WTC11 (cell line): ENCODE data around the gene CPTP. TPM values are rescaled to one million over a fixed set of nuclear protein-coding genes. Genes with fewer than 3 reads are reported as not detected.

ENCODE experiments used
- ATAC-seq: fragments of 200-7000 bp; cut with Tn5 transposase; 2 replicates; pipeline ENCODE4 v1.10.0; 2021; ENCODE audit warnings: mild to moderate bottlenecking, moderate library complexity
- CTCF ChIA-PET: fragments of 300-600 bp; sonication (Branson Sonifier 250); formaldehyde crosslinking; loops from one replicate; lab custom pipeline; 2021; ENCODE audit warnings: antibody characterized with exemption; lab: Charles Lee
- POLR2A ChIA-PET: fragments of 350-600 bp; sonication (Branson Sonifier 250); formaldehyde crosslinking; loops from one replicate; lab custom pipeline; 2021; ENCODE audit warnings: antibody characterized with exemption; lab: Charles Lee
- DNase-seq: peaks from one replicate; pipeline ENCODE4 v3.0.0; 2021; ENCODE audit warnings: low spot score
- H3K27ac Mint-ChIP-seq: 2 replicates; pipeline ENCODE4 v1.8.0; 2021; ENCODE audit warnings: mixed read lengths
- H3K27me3 Mint-ChIP-seq: 2 replicates; pipeline ENCODE4 v1.8.0; 2021; ENCODE audit warnings: low read depth, mild to moderate bottlenecking, moderate library complexity, mixed read lengths
- H3K36me3 Mint-ChIP-seq: 2 replicates; pipeline ENCODE4 v1.8.0; 2021; ENCODE audit warnings: mixed read lengths
- H3K4me1 Mint-ChIP-seq: 2 replicates; pipeline ENCODE4 v1.8.0; 2022; ENCODE audit warnings: mixed read lengths
- H3K4me3 Mint-ChIP-seq: 2 replicates; pipeline ENCODE4 v1.8.0; 2021; ENCODE audit warnings: mild to moderate bottlenecking, moderate library complexity, mixed read lengths
- H3K9me3 Mint-ChIP-seq: 2 replicates; pipeline ENCODE4 v1.8.0; 2021; ENCODE audit warnings: mixed read lengths
- EMX1 ChIP-seq: fragments of 250-450 bp; sonication (Bioruptor Pico); IDR thresholded peaks from 2 replicates; pipeline ENCODE4 v1.8.0; 2021; ENCODE audit warnings: mild to moderate bottlenecking
- FOXJ3 ChIP-seq: sonication (generic); formaldehyde crosslinking; IDR thresholded peaks from 2 replicates; pipeline ENCODE4 v1.9.0; 2021; ENCODE audit warnings: missing genetic modification reagents, mild to moderate bottlenecking, borderline replicate concordance
- GABPB1 ChIP-seq: sonication (generic); formaldehyde crosslinking; IDR thresholded peaks from 2 replicates; pipeline ENCODE4 v1.8.1; 2023; ENCODE audit warnings: mild to moderate bottlenecking, missing genetic modification reagents
- GRHL2 ChIP-seq: fragments of 250-450 bp; sonication (Bioruptor Pico); IDR thresholded peaks from 2 replicates; pipeline ENCODE4 v1.8.0; 2022; ENCODE audit warnings: mild to moderate bottlenecking, moderate library complexity; ENCODE audit not compliant: insufficient replicate concordance, severe bottlenecking
- NFE2L1 ChIP-seq: sonication (generic); formaldehyde crosslinking; IDR thresholded peaks from 2 replicates; pipeline ENCODE4 v1.8.1; 2023; ENCODE audit warnings: missing genetic modification reagents
- NR2C2 ChIP-seq: sonication (generic); formaldehyde crosslinking; IDR thresholded peaks from 2 replicates; pipeline ENCODE4 v1.8.0; 2022; ENCODE audit warnings: mild to moderate bottlenecking, missing genetic modification reagents
- NR3C1 ChIP-seq: sonication (generic); formaldehyde crosslinking; conservative IDR thresholded peaks from 2 replicates; pipeline ENCODE4 v1.8.1; 2023; ENCODE audit warnings: low read depth, mild to moderate bottlenecking, missing genetic modification reagents
- RELA ChIP-seq: sonication (generic); formaldehyde crosslinking; IDR thresholded peaks from 2 replicates; pipeline ENCODE4 v1.8.1; 2022; ENCODE audit warnings: missing genetic modification reagents, mild to moderate bottlenecking, borderline replicate concordance
- RORB ChIP-seq: fragments of 250-450 bp; sonication (Bioruptor Pico); IDR thresholded peaks from 2 replicates; pipeline ENCODE4 v1.9.0; 2021; ENCODE audit warnings: mild to moderate bottlenecking
- SMAD4 ChIP-seq: sonication (generic); formaldehyde crosslinking; IDR thresholded peaks from 2 replicates; pipeline ENCODE4 v1.8.0; 2022; ENCODE audit warnings: mild to moderate bottlenecking, missing genetic modification reagents
- SOX15 ChIP-seq: fragments of 250-450 bp; sonication (Bioruptor Pico); IDR thresholded peaks from 2 replicates; pipeline ENCODE4 v1.9.0; 2021; ENCODE audit warnings: mild to moderate bottlenecking
- TEAD4 ChIP-seq: sonication (generic); formaldehyde crosslinking; IDR thresholded peaks from 2 replicates; pipeline ENCODE4 v1.8.0; 2022; ENCODE audit warnings: mild to moderate bottlenecking, missing genetic modification reagents
- TP53 ChIP-seq: sonication (generic); formaldehyde crosslinking; IDR thresholded peaks from 2 replicates; pipeline ENCODE4 v1.8.1; 2023; ENCODE audit warnings: mild to moderate bottlenecking, missing genetic modification reagents
- ZNF416 ChIP-seq: fragments of 250-450 bp; sonication (Bioruptor Pico); IDR thresholded peaks from 2 replicates; pipeline ENCODE4 v1.9.0; 2021; ENCODE audit warnings: mild to moderate bottlenecking, inconsistent platforms
- total RNA-seq: library from RNA; stranded (reverse); gene quantifications from 3 replicates; pipeline ENCODE4 v1.2.3, GENCODE V29; 2021
- TF ChIP-seq, protein P1 (sequence below): sonication (generic); formaldehyde crosslinking; IDR thresholded peaks from 2 replicates; pipeline ENCODE4 v1.8.0; 2023; ENCODE audit warnings: mild to moderate bottlenecking, missing genetic modification reagents
- TF ChIP-seq, protein P2 (sequence below): sonication (generic); formaldehyde crosslinking; IDR thresholded peaks from 2 replicates; pipeline ENCODE4 v1.8.0; 2022; ENCODE audit warnings: missing genetic modification reagents
- TF ChIP-seq, protein P3 (sequence below): sonication (generic); formaldehyde crosslinking; IDR thresholded peaks from 2 replicates; pipeline ENCODE4 v1.8.1; 2023; ENCODE audit warnings: mild to moderate bottlenecking, missing genetic modification reagents, moderate library complexity
- TF ChIP-seq, protein P4 (sequence below): fragments of 250-450 bp; sonication (Bioruptor Pico); IDR thresholded peaks from 2 replicates; pipeline ENCODE4 v1.9.0; 2021; ENCODE audit warnings: moderate library complexity, mild to moderate bottlenecking, inconsistent platforms, borderline replicate concordance
- TF ChIP-seq, protein P5 (sequence below): sonication (generic); formaldehyde crosslinking; IDR thresholded peaks from 2 replicates; pipeline ENCODE4 v1.8.1; 2023; ENCODE audit warnings: mild to moderate bottlenecking, missing genetic modification reagents, borderline replicate concordance
- TF ChIP-seq, protein P6 (sequence below): sonication (generic); formaldehyde crosslinking; IDR thresholded peaks from 2 replicates; pipeline ENCODE4 v1.8.0; 2022; ENCODE audit warnings: mild to moderate bottlenecking, missing genetic modification reagents

The CPTP gene
- total RNA-seq, 1 experiment from 2014 or later = 14.4 TPM

DNA sequence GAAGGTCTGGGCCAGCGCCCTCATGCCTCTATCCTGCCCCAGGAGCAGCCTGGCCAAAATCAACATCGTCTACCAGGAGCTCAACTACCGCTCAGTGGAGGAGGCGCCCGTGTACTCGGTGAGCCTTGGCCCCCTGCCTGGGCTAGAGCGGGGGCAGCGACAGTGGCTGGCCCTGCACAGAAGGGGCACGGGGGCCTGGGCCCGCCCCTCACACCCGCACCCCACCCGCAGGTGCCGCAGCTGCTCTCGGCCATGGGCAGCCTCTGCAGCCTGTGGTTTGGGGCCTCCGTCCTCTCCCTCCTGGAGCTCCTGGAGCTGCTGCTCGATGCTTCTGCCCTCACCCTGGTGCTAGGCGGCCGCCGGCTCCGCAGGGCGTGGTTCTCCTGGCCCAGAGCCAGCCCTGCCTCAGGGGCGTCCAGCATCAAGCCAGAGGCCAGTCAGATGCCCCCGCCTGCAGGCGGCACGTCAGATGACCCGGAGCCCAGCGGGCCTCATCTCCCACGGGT, 33.5 kb upstream of the CPTP start:
- Mint-ChIP-seq H3K27me3 (no peaks in the 10 kb centered on the region), H3K4me1 (peaks cover 4% of the 10 kb centered on the region; the same call in 1 of the 2 replicates), H3K9me3 (no peaks in the 10 kb centered on the region), H3K36me3 (no peaks in the 10 kb centered on the region), H3K27ac (no peak overlapping the region), H3K4me3 (no peak overlapping the region)
- ChIA-PET POLR2A (interaction anchor here (1.1 kb wide), 1 partner anchor 17 kb away, joined by 5 read pairs; the partner anchor contains the start of gene UBE2J2), CTCF (interaction anchor here (0.6 to 4.3 kb wide), 48 partner anchors 8 to 883 kb away, joined by 3 to 81 read pairs (median 5); partner anchors contain the start of genes B3GALT6, C1QTNF12, C1orf159 and PLEKHN1)
- TF ChIP-seq, protein P1, sequence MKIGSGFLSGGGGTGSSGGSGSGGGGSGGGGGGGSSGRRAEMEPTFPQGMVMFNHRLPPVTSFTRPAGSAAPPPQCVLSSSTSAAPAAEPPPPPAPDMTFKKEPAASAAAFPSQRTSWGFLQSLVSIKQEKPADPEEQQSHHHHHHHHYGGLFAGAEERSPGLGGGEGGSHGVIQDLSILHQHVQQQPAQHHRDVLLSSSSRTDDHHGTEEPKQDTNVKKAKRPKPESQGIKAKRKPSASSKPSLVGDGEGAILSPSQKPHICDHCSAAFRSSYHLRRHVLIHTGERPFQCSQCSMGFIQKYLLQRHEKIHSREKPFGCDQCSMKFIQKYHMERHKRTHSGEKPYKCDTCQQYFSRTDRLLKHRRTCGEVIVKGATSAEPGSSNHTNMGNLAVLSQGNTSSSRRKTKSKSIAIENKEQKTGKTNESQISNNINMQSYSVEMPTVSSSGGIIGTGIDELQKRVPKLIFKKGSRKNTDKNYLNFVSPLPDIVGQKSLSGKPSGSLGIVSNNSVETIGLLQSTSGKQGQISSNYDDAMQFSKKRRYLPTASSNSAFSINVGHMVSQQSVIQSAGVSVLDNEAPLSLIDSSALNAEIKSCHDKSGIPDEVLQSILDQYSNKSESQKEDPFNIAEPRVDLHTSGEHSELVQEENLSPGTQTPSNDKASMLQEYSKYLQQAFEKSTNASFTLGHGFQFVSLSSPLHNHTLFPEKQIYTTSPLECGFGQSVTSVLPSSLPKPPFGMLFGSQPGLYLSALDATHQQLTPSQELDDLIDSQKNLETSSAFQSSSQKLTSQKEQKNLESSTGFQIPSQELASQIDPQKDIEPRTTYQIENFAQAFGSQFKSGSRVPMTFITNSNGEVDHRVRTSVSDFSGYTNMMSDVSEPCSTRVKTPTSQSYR (CRISPR knock-in tag) = no peak
- TF ChIP-seq GABPB1 (no peak), SOX15 (CRISPR knock-in tag) (no peak), TEAD4 (CRISPR knock-in tag) (no peak), NR3C1 (CRISPR knock-in tag) (no peak), GRHL2 (CRISPR knock-in tag) (no peak), RORB (CRISPR knock-in tag) (no peak), SMAD4 (CRISPR knock-in tag) (no peak), NR2C2 (CRISPR knock-in tag) (no peak), NFE2L1 (CRISPR knock-in tag) (no peak), FOXJ3 (no peak), EMX1 (no peak), ZNF416 (CRISPR knock-in tag) (no peak), TP53 (CRISPR knock-in tag) (no peak), RELA (no peak)
- TF ChIP-seq, protein P2, sequence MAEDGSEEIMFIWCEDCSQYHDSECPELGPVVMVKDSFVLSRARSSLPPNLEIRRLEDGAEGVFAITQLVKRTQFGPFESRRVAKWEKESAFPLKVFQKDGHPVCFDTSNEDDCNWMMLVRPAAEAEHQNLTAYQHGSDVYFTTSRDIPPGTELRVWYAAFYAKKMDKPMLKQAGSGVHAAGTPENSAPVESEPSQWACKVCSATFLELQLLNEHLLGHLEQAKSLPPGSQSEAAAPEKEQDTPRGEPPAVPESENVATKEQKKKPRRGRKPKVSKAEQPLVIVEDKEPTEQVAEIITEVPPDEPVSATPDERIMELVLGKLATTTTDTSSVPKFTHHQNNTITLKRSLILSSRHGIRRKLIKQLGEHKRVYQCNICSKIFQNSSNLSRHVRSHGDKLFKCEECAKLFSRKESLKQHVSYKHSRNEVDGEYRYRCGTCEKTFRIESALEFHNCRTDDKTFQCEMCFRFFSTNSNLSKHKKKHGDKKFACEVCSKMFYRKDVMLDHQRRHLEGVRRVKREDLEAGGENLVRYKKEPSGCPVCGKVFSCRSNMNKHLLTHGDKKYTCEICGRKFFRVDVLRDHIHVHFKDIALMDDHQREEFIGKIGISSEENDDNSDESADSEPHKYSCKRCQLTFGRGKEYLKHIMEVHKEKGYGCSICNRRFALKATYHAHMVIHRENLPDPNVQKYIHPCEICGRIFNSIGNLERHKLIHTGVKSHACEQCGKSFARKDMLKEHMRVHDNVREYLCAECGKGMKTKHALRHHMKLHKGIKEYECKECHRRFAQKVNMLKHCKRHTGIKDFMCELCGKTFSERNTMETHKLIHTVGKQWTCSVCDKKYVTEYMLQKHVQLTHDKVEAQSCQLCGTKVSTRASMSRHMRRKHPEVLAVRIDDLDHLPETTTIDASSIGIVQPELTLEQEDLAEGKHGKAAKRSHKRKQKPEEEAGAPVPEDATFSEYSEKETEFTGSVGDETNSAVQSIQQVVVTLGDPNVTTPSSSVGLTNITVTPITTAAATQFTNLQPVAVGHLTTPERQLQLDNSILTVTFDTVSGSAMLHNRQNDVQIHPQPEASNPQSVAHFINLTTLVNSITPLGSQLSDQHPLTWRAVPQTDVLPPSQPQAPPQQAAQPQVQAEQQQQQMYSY (CRISPR knock-in tag) = no peak
- TF ChIP-seq, protein P3, sequence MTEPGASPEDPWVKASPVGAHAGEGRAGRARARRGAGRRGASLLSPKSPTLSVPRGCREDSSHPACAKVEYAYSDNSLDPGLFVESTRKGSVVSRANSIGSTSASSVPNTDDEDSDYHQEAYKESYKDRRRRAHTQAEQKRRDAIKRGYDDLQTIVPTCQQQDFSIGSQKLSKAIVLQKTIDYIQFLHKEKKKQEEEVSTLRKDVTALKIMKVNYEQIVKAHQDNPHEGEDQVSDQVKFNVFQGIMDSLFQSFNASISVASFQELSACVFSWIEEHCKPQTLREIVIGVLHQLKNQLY (CRISPR knock-in tag) = no peak
- TF ChIP-seq, protein P4, sequence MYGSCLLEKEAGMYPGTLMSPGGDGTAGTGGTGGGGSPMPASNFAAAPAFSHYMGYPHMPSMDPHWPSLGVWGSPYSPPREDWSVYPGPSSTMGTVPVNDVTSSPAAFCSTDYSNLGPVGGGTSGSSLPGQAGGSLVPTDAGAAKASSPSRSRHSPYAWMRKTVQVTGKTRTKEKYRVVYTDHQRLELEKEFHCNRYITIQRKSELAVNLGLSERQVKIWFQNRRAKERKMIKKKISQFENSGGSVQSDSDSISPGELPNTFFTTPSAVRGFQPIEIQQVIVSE (CRISPR knock-in tag) = no peak
- TF ChIP-seq, protein P5, sequence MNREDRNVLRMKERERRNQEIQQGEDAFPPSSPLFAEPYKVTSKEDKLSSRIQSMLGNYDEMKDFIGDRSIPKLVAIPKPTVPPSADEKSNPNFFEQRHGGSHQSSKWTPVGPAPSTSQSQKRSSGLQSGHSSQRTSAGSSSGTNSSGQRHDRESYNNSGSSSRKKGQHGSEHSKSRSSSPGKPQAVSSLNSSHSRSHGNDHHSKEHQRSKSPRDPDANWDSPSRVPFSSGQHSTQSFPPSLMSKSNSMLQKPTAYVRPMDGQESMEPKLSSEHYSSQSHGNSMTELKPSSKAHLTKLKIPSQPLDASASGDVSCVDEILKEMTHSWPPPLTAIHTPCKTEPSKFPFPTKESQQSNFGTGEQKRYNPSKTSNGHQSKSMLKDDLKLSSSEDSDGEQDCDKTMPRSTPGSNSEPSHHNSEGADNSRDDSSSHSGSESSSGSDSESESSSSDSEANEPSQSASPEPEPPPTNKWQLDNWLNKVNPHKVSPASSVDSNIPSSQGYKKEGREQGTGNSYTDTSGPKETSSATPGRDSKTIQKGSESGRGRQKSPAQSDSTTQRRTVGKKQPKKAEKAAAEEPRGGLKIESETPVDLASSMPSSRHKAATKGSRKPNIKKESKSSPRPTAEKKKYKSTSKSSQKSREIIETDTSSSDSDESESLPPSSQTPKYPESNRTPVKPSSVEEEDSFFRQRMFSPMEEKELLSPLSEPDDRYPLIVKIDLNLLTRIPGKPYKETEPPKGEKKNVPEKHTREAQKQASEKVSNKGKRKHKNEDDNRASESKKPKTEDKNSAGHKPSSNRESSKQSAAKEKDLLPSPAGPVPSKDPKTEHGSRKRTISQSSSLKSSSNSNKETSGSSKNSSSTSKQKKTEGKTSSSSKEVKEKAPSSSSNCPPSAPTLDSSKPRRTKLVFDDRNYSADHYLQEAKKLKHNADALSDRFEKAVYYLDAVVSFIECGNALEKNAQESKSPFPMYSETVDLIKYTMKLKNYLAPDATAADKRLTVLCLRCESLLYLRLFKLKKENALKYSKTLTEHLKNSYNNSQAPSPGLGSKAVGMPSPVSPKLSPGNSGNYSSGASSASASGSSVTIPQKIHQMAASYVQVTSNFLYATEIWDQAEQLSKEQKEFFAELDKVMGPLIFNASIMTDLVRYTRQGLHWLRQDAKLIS (CRISPR knock-in tag) = no peak
- TF ChIP-seq, protein P6, sequence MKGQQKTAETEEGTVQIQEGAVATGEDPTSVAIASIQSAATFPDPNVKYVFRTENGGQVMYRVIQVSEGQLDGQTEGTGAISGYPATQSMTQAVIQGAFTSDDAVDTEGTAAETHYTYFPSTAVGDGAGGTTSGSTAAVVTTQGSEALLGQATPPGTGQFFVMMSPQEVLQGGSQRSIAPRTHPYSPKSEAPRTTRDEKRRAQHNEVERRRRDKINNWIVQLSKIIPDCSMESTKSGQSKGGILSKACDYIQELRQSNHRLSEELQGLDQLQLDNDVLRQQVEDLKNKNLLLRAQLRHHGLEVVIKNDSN (CRISPR knock-in tag) = no peak
- DNase-seq = no peak
- ATAC-seq = no peak
